Mucosa of stomach (tissue), 1 donor: ENCODE results near the gene SPAG17.

ENCODE experiments used
- H3K27me3 ChIP-seq: one replicate; pipeline ENCODE4 v1.7.0; 2013; ENCODE audit warnings: mild to moderate bottlenecking, low read length; ENCODE audit not compliant: control insufficient read depth, insufficient read depth
- H3K36me3 ChIP-seq: one replicate; pipeline ENCODE4 v1.7.0; 2013; ENCODE audit warnings: low read length; ENCODE audit not compliant: control insufficient read depth, insufficient read depth
- H3K4me1 ChIP-seq: one replicate; pipeline ENCODE4 v1.7.0; 2013; ENCODE audit warnings: mild to moderate bottlenecking, low read length; ENCODE audit not compliant: control insufficient read depth, insufficient read depth
- H3K4me3 ChIP-seq: one replicate; pipeline ENCODE4 v1.7.0; 2013; ENCODE audit warnings: low read length
- H3K9ac ChIP-seq: one replicate; pipeline ENCODE4 v1.7.0; 2013; ENCODE audit warnings: mild to moderate bottlenecking, low read length, moderate library complexity
- H3K9me3 ChIP-seq: one replicate; pipeline ENCODE4 v1.7.0; 2013; ENCODE audit warnings: mild to moderate bottlenecking, low read length, moderate library complexity; ENCODE audit not compliant: control insufficient read depth
- donor health status: Pancreatic carcinoma.

Gene SPAG17

DNA sequence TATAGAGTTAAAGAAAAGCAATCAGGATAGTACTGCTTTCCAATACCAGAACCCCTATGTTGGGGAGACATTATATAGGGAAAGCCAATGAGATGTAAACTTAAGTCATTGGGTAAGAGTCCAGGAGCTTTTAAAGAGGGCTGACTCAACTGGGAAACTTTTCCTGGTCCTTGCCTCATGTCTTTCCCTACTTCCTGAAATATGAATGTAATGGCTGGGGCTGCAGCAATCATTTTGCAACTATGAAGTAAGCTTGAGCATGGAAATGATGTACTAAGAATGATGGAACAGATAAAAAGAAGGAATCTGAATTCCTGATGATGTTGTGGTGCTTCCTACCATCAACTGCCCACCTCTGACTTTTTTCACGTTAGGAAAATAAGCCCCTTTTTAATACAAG, 199.8 kb downstream of the SPAG17 start:
- no peaks in the 10 kb centered on the region for H3K27me3 ChIP-seq
- H3K4me3 ChIP-seq = no peak overlapping the region
- no peaks in the 10 kb centered on the region for H3K4me1 ChIP-seq
- H3K9ac ChIP-seq = no peak overlapping the region
- H3K36me3 ChIP-seq = no peaks in the 10 kb centered on the region
- H3K9me3 ChIP-seq = no peaks in the 10 kb centered on the region

DNA sequence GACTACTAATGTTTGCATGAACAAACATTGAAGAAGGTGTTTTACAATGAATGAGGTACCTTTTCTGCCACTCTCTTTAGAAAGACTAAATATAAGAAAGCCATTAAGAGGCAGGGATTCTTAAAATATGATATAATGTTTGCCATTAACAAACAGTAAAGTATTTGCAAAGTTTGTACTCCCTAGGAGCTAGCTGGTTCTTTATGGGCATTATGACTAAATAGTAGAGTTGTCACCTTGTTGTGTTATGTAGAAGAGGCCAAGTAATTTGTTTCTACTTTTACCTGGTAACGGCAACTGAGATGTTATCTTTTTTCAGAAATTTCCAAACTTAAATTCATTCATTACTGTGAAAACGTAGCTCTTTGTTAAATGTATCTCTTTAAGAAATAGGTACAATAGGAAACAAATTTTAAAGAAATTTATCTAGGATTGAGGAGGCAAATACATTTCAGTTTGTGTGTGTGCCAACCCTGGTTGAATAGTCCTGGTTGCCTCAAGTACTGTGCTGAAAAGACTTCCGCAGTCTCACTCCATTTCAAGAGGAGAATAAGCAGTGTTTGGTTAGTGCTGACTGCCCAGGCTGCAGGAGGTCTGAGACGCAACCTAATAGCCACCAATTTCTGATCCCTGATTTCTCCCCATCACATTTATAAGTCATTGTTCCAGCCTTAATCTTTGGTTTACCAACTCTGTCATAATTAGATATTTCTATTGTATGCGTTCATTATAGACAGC, 203.4 kb downstream of the SPAG17 start:
- Histone ChIP-seq H3K36me3 (no peaks in the 10 kb centered on the region), H3K4me3 (no peak overlapping the region), H3K9ac (no peak overlapping the region), H3K9me3 (no peaks in the 10 kb centered on the region), H3K4me1 (no peaks in the 10 kb centered on the region), H3K27me3 (no peaks in the 10 kb centered on the region)

DNA sequence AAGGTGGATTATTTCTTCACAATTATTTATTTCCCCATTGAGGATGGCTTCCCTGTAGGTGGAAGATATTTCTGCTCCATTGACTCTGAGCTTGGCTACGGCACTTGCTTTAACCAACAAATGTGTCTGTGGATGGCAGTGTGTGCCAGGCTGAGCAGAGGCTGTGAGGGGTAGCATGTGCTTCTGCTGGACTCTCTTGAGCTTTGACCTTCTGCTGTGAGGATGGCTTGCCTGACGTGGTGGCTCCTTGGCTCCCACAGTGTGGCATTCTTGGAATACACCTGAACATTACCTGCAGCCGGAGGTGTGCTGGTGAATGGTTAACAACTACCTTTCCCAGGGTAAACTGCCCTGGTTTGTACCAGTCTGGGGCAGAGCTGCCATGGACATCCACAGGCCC, 208.6 kb downstream of the SPAG17 start:
- H3K27me3 ChIP-seq = no peaks in the 10 kb centered on the region
- H3K9me3 ChIP-seq = no peaks in the 10 kb centered on the region
- H3K4me1 ChIP-seq = no peaks in the 10 kb centered on the region
- no peak overlapping the region for H3K4me3 ChIP-seq
- H3K9ac ChIP-seq = no peak overlapping the region
- no peaks in the 10 kb centered on the region for H3K36me3 ChIP-seq

DNA sequence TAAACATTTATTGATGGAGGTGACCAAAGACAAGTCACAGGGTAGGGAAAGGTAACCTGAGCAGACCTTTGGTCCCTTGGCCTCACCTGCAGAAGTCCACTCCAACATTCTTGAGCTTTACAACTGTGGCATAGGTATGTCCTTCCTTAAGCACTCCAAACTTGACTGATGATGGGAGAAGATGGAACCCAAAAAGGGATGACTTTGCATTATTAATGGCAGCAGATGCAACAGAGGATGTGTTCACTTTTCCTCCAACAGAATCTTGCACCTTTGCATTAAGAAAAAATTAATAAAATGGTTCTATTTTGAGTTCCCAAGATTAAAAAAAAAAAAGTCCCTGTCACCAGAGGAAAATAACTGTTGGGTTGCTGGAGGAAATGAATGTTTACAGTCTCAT, 213.3 kb downstream of the SPAG17 start:
- Histone ChIP-seq H3K27me3 (no peaks in the 10 kb centered on the region), H3K4me1 (no peaks in the 10 kb centered on the region), H3K9me3 (no peaks in the 10 kb centered on the region), H3K36me3 (no peaks in the 10 kb centered on the region), H3K9ac (no peak overlapping the region), H3K4me3 (no peak overlapping the region)

DNA sequence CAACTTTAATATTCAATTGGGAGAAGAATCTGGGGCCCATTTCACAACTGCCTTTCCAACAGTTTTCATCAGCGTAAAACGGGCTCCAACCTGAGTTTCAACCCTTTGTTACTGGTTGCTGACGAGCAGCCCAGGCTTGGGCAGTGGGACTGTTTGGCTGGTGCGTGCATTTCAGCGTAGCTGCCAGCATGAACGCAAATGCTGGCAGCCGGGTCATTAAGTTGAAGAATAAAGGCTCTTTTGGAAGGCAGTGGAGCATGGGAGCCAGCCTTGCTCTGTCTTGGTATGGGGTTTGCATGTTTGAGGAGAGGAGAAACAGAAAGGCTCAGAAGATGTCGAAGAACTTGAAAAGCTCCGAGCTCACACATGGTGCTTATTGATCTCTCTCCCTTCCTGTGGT, 214.8 kb downstream of the SPAG17 start:
- no peaks in the 10 kb centered on the region for H3K36me3 ChIP-seq
- no peaks in the 10 kb centered on the region for H3K27me3 ChIP-seq
- no peaks in the 10 kb centered on the region for H3K4me1 ChIP-seq
- no peak overlapping the region for H3K9ac ChIP-seq
- H3K9me3 ChIP-seq = no peaks in the 10 kb centered on the region
- H3K4me3 ChIP-seq = no peak overlapping the region

DNA sequence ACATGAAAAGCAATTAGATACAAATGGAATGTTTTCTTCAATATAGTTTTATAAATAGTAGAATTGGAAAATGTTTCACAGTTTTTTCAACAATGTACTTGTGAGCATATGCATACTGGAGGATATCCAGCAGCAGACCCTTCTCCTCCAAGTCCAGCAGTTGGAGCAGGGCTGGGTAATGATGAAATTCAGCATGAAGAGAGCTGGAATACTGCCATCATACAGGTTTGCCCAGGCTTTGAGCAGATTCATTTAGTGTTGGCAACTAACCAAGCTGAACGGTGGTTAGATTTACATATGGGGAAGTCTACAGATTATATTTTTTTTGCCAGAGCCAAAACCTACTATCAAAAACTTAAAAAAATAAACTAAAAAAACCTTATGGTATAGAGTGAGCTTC, 217.1 kb downstream of the SPAG17 start:
- no peaks in the 10 kb centered on the region for H3K27me3 ChIP-seq
- no peak overlapping the region for H3K9ac ChIP-seq
- no peaks in the 10 kb centered on the region for H3K4me1 ChIP-seq
- H3K9me3 ChIP-seq = no peaks in the 10 kb centered on the region
- H3K4me3 ChIP-seq = no peak overlapping the region
- H3K36me3 ChIP-seq = no peaks in the 10 kb centered on the region

DNA sequence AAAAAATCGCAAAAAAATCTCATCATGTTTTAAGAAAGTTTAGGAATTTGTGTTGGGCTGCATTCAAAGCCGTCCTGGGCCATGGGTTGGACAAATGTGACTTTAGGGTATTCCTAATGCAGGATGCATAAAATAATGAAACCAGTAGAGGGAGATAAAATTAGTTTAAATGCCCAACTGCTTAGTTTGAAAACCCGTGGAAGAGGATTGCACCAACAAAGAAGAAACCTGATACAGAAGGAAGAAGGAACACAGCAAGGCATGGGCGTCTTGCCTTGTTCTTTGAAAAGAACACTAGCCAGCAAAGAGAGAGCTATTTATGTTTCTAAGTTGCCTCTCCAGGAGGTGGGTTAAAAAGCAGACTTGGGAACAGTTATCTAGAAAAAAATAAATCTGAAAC, 217.6 kb downstream of the SPAG17 start:
- H3K9me3 ChIP-seq = no peaks in the 10 kb centered on the region
- H3K36me3 ChIP-seq = no peaks in the 10 kb centered on the region
- no peaks in the 10 kb centered on the region for H3K4me1 ChIP-seq
- H3K4me3 ChIP-seq = no peak overlapping the region
- H3K27me3 ChIP-seq = no peaks in the 10 kb centered on the region
- no peak overlapping the region for H3K9ac ChIP-seq

DNA sequence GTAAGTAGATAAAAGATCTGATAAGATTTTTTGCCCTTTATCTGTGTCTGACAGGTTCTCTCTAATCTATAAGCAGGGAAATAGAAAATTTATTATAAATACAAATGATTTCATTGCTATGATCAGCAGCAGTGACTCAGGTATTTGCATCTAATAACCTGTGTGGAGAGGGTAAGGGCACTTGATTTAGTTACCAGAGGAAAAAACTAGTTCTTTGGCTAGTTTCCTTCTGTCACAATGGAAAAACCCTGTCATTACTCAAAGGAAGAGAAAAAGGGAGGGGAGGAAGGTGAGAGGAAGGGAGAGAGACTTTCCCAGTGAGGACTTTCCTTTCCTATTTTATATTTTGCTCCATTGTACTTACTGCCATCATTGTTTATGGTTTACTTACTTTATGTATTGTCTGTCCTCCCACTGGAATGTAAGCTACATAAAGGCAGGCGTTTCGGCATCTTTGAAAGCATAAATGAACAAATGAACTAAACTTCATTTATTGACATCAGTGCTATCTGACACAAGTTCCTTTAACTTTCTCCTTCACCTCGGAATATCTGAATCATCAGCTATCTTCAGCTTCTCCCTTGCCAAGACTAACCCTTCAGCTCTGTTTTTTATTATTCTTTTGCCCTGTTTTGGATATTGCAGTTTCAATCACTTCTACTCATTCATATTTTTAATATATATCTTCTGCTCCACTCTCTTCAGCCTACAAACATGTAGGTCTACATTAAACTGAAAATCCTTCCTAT, 220.6 kb downstream of the SPAG17 start:
- Histone ChIP-seq H3K36me3 (no peaks in the 10 kb centered on the region), H3K9me3 (no peaks in the 10 kb centered on the region), H3K4me1 (no peaks in the 10 kb centered on the region), H3K9ac (no peak overlapping the region), H3K27me3 (no peaks in the 10 kb centered on the region), H3K4me3 (no peak overlapping the region)

DNA sequence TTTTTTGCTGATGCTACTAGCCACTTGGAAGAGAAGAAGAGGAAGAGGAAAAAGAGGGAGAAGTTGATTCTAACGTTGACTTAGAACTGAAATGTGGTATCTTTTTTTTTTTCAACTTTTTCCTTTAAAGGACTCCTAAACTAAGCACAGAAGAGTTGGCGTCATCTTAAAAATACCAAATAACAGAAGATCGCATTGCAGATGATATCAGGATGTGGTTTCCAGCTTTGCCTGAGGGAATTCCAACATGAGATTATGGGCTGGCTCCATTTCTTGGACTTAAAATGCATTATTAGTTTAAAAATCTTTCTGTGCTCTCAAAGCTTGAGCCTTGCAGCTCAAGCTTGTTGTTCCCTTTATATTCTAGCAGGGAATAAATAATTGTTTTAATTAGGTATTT, 225.7 kb downstream of the SPAG17 start:
- Histone ChIP-seq H3K27me3 (no peaks in the 10 kb centered on the region), H3K9ac (no peak overlapping the region), H3K9me3 (no peaks in the 10 kb centered on the region), H3K4me3 (no peak overlapping the region), H3K36me3 (peaks cover 9% of the 10 kb centered on the region), H3K4me1 (no peaks in the 10 kb centered on the region)

DNA sequence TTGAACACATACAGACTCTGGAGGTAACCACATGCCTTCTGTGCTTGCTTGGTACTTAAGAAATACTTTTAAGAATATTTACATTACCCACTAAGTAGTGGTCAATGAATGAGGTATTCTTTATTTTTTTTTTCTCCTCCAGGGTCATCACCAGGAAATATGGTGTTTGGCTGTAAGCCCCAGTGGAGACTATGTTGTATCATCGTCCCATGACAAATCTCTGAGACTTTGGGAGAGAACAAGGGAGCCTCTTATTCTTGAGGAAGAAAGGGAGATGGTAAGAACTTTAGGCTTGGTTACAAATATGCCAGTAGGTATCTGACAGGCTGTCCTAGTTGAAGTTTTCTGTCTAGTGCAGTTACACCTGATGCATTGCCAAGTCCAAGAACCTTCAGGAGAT, 232.6 kb downstream of the SPAG17 start:
- Histone ChIP-seq H3K9ac (no peak overlapping the region), H3K9me3 (no peaks in the 10 kb centered on the region), H3K4me3 (no peak overlapping the region), H3K27me3 (no peaks in the 10 kb centered on the region), H3K36me3 (no peaks in the 10 kb centered on the region), H3K4me1 (no peaks in the 10 kb centered on the region)

DNA sequence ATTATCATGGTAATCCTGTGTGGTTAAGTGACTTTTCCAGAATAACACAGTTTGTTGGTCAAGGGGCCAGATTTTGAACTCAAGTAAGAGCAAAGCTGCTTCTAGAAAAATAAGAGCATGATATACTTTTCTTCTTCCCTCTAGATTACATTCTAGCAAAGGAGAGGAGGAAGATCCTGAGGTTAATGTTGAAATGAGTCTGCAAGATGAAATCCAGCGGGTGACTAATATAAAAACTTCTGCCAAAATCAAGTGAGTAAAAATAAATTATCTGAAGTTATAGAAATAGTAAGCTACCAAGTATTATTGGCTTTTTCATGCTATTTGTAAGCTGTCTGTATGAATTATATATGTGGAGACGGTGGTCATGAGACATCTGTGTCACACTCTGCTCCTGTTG, 242.7 kb downstream of the SPAG17 start:
- H3K4me1 ChIP-seq = no peaks in the 10 kb centered on the region
- H3K9me3 ChIP-seq = no peaks in the 10 kb centered on the region
- H3K9ac ChIP-seq = no peak overlapping the region
- no peaks in the 10 kb centered on the region for H3K36me3 ChIP-seq
- H3K4me3 ChIP-seq = no peak overlapping the region
- no peaks in the 10 kb centered on the region for H3K27me3 ChIP-seq

DNA sequence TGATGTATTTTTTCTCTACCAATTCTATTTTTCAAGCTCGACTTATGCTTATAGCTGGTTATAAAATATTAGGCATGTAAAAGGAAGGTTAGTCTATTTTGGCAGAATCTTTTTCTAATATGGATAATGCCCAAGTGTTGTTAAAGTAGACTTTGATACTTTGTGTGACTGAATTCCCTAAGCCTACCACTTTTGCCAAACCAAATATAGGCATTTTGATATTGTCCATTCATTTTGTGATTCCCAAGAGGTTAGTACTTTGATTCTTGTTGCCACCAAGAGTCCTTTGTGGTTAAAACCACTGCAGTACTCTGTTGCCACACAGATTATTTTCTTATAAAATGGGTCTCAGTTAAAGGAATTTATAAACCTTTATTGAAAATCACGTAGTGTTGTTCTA, 251.3 kb downstream of the SPAG17 start:
- no peaks in the 10 kb centered on the region for H3K36me3 ChIP-seq

More for the DNA sequence above, 251.3 kb downstream of the SPAG17 start:
- Histone ChIP-seq H3K9ac (no peak overlapping the region), H3K4me1 (peaks cover 7% of the 10 kb centered on the region), H3K4me3 (no peak overlapping the region), H3K9me3 (no peaks in the 10 kb centered on the region), H3K27me3 (no peaks in the 10 kb centered on the region)
